ENCODE results near the gene RPL39L.

The RPL39L gene

DNA sequence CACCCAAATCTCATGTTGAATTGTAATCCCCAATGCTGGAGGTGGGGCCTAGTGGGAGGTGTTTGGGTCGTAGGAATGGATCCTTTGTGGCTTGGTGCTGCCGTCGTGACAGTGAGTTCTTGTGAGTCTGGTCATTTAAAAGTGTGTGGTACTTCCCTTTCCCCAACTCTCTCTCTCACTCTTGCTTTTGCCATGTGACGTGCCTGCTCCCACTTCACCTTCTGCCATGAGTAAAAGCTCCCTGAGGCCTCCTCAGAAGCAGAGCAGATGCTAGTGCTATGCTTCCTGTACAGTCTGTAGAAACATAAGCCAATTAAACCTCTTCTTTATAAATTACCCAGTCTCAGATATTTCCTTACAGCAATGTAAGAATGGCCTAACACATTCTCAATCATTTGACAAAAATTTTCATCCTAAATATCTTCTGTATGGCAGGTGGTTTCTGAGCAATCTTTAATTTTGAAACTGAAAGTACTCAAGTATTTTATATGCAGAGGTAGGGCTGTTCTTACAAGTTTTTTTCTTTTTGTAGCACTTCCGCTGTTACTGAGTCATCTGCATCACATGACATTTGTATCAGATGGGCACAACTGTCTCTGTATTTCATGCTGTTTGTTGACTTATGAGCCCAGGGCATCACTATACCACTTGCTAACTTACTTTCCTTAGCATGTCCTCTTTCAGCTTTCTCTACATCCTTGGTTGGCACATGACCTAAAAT, 8.8 kb downstream of the RPL39L start:
- peak; percentile 24 to 61 for DNase-seq
- no peak for TF ChIP-seq GATA1 (IDR thresholded peaks at IDR 0.05; ENCODE audit: low read depth, low read length)
- no peak for TF ChIP-seq POLR2A (IDR thresholded peaks at IDR 0.05; ENCODE audit: low read length)

DNA sequence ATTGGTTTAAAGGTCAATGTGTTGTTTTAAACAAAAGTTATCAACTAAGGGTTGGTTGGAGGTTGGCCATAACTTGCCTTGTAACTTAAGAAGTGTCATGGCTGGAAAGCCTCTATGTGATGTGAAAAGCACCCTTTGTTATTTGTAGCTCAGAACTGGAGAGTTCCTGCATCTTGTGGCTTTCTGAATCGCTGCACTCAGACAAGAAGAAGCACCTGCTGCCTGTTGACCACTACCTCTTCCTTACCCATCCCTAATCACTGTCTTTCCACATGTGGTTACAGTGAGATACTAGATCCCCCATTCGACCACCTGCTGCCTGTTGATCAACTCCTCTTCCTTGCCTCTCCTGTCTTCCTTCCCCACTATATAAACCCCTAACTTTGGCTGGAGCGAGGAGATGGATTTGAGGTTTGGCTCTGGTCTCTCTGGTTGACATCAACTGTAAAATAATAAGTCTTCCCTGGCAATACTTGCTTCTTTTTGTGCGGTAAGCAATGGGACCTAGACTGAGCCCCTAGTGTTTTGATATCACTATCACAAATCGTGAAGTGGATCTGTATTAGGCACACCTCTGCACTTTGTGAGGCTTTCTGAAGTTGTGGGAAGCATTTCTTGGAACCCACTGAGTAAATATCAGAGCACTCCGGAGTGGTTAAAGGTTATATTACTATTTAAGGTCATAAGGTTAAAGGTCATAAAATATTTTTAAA, 13.8 kb downstream of the RPL39L start:
- no peak for DNase-seq
- TF ChIP-seq POLR2A (IDR thresholded peaks at IDR 0.05; ENCODE audit: low read length) (no peak), GATA1 (IDR thresholded peaks at IDR 0.05; ENCODE audit: low read depth, low read length) (no peak)

DNA sequence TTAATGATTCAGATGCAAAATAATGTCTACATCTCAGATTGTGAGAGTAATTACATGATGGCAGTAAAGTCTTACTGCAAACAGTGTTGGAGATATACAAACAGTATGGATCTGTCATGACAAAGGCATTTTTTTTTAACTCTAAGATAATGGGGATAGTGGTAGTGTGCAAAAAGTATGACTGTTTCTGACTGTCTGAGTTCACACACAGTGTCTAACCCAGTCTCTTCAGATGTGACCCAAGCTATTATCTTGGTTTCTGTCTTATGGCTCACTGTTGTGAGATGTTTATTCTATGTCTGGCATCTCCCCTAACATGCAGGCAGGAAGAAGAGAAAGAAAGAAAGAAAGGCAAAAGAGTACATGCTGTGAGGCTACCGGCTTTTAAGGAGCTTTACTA, 17.0 kb downstream of the RPL39L start:
- DNase-seq: no peak
- TF ChIP-seq GATA1 (IDR thresholded peaks at IDR 0.05; ENCODE audit: low read depth, low read length): no peak

DNA sequence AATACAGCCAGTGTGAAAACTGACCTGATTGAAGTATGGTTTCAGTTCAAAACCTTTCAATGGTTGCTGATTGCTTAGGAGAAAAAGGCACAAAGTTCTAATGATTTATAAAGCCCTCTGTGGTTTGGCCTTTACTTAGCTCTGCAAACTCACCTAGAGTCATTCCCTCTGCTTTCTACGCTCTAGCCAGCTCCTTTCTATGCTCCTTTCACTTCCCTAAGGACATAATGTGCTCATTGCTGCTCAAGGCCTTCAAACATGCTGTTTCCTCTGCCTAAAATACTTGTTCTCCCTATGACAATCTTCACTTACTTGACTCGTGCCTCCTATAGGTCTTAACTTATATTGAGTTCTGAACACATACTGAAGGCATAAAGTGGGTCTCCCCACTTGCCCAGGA, 19.0 kb downstream of the RPL39L start:
- DNase-seq: no peak
- no peak for TF ChIP-seq POLR2A (IDR thresholded peaks at IDR 0.05; ENCODE audit: low read length)
- TF ChIP-seq GATA1 (IDR thresholded peaks at IDR 0.05; ENCODE audit: low read depth, low read length): no peak

DNA sequence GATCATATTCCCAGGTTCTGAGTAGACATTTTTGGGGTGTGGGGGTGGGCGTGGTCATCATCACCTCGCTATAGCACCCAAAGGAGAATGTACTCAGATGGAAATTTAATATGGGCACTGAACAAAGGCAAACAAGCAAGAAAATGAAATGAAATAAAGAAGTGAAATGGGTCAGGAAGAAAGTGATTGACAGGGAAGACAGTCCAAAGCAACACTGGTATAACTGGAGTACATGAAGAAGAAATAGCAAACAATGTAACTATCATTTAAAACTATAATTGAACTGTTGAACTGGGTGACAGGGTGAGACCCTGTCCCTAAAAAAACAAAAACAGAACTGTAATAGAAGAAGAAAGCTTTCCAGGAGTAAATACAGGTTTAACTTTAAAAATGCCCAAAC, 24.8 kb downstream of the RPL39L start:
- TF ChIP-seq POLR2A (IDR thresholded peaks at IDR 0.05; ENCODE audit: low read length) (no peak), GATA1 (IDR thresholded peaks at IDR 0.05; ENCODE audit: low read depth, low read length) (no peak)
- no peak for DNase-seq

DNA sequence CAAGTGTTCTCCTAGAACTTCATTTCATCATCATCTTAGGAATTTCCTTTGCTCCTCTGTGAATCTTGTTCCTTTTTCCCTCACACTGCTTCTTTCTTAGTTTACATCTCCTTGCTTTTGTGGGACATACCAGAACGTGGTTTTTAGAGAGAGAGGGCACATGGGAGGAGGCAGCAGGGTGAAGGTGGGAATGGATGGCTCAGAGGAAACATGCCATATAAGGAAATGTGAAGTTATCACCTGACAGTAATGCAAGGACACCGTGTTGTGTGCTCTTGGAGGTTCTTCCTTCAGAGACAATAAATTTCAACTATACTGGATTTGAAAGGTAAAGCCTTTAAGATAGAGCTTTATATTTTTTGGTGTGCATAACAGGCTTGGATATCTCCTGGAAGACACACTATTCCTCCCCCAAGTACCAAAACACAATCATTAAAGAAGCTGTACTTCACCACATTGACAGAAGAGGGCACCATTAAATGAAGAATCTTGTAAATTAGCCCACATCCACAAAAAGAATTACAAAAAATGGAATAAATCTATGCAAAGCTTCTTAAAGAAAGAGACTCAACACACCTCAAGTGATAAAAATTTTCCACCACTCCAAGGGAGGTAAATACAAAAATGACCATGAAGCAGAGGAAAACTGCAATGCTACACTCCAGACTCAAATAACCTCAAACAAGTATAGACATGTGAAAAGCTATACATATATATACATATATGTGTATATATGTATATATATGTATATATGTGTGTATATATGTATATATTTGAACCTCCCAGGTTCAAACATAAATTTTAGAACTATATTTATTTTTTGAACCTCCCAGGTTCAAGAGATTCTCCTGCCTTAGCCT, 26.1 kb downstream of the RPL39L start:
- TF ChIP-seq GATA1 (IDR thresholded peaks at IDR 0.05; ENCODE audit: low read depth, low read length) (no peak), POLR2A (IDR thresholded peaks at IDR 0.05; ENCODE audit: low read length) (no peak)
- peak; percentile 24 to 58 for DNase-seq

DNA sequence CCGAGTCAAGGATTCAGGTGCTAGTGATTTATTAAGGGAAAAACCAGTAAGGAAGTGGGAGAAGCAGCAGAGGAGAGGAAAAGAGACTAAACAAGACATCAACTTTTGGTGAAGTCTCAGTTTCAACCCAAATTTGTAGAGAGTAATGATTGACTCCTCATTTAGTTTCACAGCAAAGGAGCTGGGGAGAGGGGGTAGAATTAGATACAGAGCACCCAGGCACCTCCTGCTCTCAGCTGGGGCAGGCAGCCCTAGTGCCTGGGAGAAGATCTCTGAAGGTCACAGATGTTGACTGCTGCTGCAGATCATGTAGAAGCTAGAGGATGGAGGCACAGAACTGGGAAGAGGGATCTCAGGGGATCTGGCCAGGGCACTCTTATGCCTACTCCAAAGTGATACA, 29.1 kb downstream of the RPL39L start:
- no peak for DNase-seq
- TF ChIP-seq POLR2A (IDR thresholded peaks at IDR 0.05; ENCODE audit: low read length) (no peak), GATA1 (IDR thresholded peaks at IDR 0.05; ENCODE audit: low read depth, low read length) (no peak)

DNA sequence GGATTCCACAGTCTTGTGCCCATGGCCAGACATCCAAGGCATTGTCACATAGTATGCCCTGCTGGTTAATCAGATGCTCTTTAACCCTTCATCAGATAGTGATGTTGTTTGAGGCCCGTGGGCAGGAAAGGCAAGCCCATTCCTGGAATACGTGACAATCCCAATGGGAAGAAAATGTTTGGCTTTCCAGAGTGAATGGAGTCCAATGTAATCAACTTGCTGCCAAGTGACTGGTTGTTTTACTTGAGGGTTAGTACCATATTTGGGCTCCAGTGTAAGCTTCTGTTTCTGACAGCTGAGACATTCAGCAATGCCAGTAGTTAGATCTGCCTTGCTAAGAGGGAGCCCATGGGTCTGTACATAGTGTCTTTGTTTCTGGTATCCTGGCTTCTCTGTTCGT, 31.3 kb downstream of the RPL39L start:
- DNase-seq: no peak
- TF ChIP-seq POLR2A (IDR thresholded peaks at IDR 0.05; ENCODE audit: low read length) (no peak), GATA1 (IDR thresholded peaks at IDR 0.05; ENCODE audit: low read depth, low read length) (no peak)

DNA sequence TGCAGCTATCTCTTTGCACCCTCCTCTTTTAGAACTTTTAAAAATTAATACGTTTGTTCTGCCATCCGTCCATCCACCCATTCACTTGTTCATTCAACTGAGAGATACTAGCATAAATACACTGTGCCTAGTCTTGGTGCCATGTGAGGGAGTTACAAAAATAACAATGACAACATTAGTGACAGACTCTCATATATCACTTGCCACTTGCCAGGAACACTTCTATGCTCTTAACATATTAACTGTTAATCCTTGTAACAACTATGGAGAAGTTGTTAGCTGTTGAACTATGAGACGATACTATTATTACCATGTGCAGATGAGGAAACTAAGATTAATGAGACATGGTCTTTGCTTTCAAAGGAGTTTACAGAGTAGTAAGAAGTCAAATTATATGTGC, 33.6 kb downstream of the RPL39L start:
- no peak for DNase-seq
- no peak for TF ChIP-seq GATA1 (IDR thresholded peaks at IDR 0.05; ENCODE audit: low read depth, low read length)
- no peak for TF ChIP-seq POLR2A (IDR thresholded peaks at IDR 0.05; ENCODE audit: low read length)

DNA sequence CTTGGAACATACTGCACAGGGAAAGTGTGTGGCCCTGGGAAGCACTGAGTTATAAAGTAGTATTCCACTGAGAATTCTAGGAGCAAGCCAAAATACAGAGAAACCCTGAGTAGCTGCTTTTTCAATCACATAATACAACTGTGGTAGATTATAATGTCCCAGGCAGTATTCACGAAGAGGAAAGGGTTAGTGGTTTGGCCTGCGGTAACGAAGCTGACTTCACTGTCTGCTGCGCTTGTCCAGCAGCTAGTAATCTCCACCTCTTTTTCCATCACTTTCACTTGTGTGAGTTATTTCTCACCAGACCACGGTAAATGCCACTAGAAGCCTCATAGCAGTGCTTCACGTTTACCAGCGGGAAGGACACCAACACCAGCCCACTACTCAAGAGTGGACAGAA, 34.4 kb downstream of the RPL39L start:
- DNase-seq: no peak
- TF ChIP-seq POLR2A (IDR thresholded peaks at IDR 0.05; ENCODE audit: low read length) (no peak), GATA1 (IDR thresholded peaks at IDR 0.05; ENCODE audit: low read depth, low read length) (no peak)

DNA sequence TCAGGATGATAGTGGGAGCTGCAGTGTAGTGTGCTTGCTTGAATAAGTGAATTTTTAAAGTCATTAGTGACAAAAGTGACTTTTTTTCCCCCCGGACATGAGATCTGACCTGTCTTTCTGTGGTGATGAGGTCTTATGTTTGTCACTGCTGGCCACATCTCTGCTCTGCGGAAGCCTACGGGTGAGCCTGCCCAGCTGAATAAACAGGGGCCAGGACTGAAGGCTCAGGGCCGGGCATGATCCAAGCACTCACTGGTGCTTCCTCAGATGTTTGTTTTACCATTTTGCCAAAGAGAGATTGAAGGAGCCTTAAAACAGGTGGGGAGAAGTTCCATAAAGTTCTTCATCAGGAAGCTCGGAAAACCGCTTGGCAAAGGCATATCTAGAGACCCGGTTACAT, 35.0 kb downstream of the RPL39L start:
- TF ChIP-seq POLR2A (IDR thresholded peaks at IDR 0.05; ENCODE audit: low read length): no peak
- TF ChIP-seq GATA1 (IDR thresholded peaks at IDR 0.05; ENCODE audit: low read depth, low read length): no peak
- no peak for DNase-seq

DNA sequence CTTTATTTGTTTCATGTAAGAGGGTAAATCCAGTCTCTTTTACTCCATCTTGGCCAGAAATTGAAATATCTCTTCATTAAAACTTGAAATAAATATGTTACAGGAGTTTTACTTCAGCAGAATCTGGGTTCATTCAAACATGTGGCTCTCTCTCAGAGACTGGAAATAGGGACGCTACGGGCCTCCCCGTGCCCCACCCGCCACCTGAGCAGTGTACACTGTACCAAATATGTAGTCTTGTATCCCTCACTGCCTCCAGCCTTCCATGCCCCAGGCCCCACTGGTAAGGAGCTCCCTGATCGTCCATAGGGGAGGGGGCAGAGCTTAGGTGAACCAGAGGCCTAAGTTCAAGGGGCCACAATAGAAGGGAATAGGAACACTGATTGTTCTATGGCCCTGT, 36.0 kb downstream of the RPL39L start:
- DNase-seq: no peak
- no peak for TF ChIP-seq GATA1 (IDR thresholded peaks at IDR 0.05; ENCODE audit: low read depth, low read length)
- TF ChIP-seq POLR2A (IDR thresholded peaks at IDR 0.05; ENCODE audit: low read length): no peak

DNA sequence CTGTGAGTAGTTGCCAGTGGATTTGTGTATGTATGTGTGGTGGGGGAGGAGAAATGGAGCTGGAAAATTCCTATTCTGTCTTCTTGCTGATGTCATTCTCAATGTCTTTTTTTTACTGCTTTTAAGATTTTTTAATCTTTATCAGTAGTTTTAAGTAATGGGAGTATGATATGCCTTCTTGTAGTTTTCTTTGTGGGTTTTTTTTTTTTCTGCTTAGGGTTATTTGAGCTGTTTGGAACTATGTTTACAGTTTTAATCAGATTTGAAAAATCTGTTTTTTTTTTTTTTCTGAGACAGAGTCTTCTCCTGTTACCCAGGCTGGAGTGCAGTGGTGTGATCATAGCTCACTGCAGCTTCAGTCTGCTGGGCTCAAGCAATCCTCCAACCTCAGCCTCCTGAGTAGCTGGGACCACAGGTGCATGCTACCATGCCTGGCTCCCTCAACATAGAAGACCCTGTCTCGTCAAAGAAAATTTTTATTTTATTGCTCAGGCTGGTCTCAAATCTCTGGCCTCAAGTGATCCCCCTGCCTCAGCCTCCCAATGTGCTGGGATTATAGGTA, 37.1 kb downstream of the RPL39L start:
- DNase-seq: no peak
- no peak for TF ChIP-seq POLR2A (IDR thresholded peaks at IDR 0.05; ENCODE audit: low read length)
- TF ChIP-seq GATA1 (IDR thresholded peaks at IDR 0.05; ENCODE audit: low read depth, low read length): no peak
